Activated naive CD8-positive, alpha-beta T cell treated with anti-CD3 and anti-CD28 coated beads for 36 hours (primary cell): ENCODE measurements around the gene CFAP92. TPM values are rescaled to one million over a fixed set of nuclear protein-coding genes. Genes with fewer than 3 reads are reported as not detected.

Source experiments
- DNase-seq: peaks from one replicate; pipeline ENCODE4 v3.0.0; 2021
- H3K27ac Mint-ChIP-seq: one replicate; pipeline ENCODE4 v1.8.0; 2022; ENCODE audit warnings: mild to moderate bottlenecking, moderate library complexity, mixed read lengths
- H3K27me3 Mint-ChIP-seq: one replicate; pipeline ENCODE4 v1.8.0; 2022; ENCODE audit warnings: mild to moderate bottlenecking, mixed read lengths
- H3K36me3 Mint-ChIP-seq: one replicate; pipeline ENCODE4 v1.8.0; 2021; ENCODE audit warnings: mild to moderate bottlenecking, mixed read lengths
- H3K4me1 Mint-ChIP-seq: one replicate; pipeline ENCODE4 v1.8.0; 2021; ENCODE audit warnings: mixed read lengths
- H3K4me3 Mint-ChIP-seq: one replicate; pipeline ENCODE4 v1.8.0; 2022; ENCODE audit warnings: mild to moderate bottlenecking, moderate library complexity, mixed read lengths
- H3K9me3 Mint-ChIP-seq: one replicate; pipeline ENCODE4 v1.8.0; 2022; ENCODE audit warnings: mixed read lengths
- total RNA-seq, 2 experiments: library from RNA; stranded (reverse); gene quantifications; one replicate each; pipeline ENCODE4 v1.2.3, GENCODE V29; 2021

The CFAP92 gene, protein sequence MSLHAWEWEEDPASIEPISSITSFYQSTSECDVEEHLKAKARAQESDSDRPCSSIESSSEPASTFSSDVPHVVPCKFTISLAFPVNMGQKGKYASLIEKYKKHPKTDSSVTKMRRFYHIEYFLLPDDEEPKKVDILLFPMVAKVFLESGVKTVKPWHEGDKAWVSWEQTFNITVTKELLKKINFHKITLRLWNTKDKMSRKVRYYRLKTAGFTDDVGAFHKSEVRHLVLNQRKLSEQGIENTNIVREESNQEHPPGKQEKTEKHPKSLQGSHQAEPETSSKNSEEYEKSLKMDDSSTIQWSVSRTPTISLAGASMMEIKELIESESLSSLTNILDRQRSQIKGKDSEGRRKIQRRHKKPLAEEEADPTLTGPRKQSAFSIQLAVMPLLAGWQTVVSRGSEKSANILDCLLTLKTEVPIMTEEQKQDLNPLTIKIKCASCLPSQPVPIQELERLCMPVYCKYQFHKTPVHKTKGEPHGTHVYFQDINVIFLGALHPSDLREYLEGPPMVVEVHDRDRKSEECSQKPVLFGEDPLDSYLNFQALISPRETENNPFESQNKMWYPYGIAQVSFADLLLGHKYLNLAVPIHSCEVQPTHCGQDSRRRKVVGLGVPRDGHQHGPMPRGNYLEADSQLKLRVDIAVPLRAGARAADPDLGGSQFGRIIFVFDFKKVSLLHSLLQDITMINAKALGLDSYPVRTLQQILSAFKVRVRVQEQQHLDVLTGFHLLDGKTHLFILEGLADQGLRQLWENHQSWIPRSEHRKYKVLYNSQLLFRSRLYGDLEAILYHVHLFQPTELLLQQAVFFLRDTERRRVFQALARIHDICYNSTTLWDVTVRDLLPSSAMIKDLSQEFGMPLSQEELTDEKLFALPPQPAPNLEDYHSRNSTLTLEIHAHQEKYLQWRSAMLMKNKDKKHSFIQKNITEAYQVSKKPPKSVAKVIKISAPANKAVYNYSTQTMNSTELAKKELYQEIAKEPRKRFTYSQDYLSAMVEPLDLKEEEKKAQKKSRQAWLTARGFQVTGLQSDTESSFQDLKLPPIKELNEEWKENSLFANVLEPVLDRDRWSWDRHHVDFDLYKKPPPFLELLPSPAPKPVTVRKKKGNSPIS
- total RNA-seq: under 1 TPM; 0.40 to 0.56 TPM

- DNase-seq: peak; percentile 91
- H3K27me3 Mint-ChIP-seq: no peaks in the 10 kb centered on the region
- peak within 1 kb of the TSS; percentile 31 for H3K27ac Mint-ChIP-seq
- H3K4me1 Mint-ChIP-seq: peaks cover 36% of the 10 kb centered on the region
- no peaks in the 10 kb centered on the region for H3K9me3 Mint-ChIP-seq
- H3K4me3 Mint-ChIP-seq: peak within 1 kb of the TSS; percentile 68
- no peaks in the 10 kb centered on the region for H3K36me3 Mint-ChIP-seq
These were observed at the start of gene CFAP92 for GRCh38 chr3:128993461-128994172. Gene CFAP92 (minus strand): TSS chr3:128994076. CDS start chr3:128993304, 772 bp downstream.

- Mint-ChIP-seq H3K4me1 (peaks cover 8% of the 10 kb centered on the region), H3K36me3 (no peaks in the 10 kb centered on the region), H3K27ac (no peak overlapping the region), H3K27me3 (peaks cover 4% of the 10 kb centered on the region), H3K4me3 (no peak overlapping the region), H3K9me3 (no peaks in the 10 kb centered on the region)
- DNase-seq: no peak
These were observed 46.9 kb upstream of the CFAP92 start for GRCh38 chr3:129040579-129041300.

- peaks cover 13% of the 10 kb centered on the region for H3K4me1 Mint-ChIP-seq
- no peak overlapping the region for H3K27ac Mint-ChIP-seq
- no peaks in the 10 kb centered on the region for H3K9me3 Mint-ChIP-seq
- DNase-seq: no peak
- peaks cover 4% of the 10 kb centered on the region for H3K27me3 Mint-ChIP-seq
- no peaks in the 10 kb centered on the region for H3K36me3 Mint-ChIP-seq
- H3K4me3 Mint-ChIP-seq: no peak overlapping the region
These were observed 46.1 kb upstream of the CFAP92 start for GRCh38 chr3:129040039-129040336.

DNA sequence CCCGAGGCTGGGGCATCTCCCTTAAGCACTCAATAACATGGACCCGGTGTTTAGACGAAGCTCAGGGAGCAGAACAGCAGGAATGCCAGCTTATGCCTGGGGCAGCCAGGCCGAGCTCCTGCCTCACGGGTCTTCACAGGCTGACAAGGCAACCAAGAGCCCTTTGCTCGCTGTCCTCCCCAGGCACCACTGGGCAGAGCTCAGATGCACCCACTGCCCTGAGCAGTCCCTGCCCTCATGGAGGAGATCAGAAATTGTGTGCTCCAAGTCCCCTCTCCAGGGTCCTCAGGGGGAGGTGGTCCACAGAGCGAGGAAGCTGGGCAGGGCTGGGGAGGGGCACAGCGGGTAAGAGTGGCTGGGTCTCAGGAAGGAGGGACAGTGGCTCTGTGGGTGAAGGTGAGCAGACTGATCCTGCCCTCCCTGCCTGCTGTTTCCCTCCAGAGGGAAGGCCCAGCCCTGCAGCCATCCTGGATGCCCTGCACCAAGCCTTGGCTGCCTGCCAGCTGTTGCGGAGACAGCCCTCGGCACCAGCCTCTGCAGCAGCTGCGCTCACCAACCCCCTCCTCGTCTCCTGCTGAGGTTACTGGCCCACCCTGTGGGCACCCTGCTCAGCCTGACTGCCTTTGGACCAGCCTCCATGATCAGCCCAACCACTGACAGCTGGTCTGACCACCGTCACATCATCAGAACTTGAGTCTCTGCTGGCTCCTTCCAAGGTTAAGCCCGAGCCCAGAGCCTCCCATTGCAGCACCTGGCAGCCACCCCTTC is 45.6 kb upstream of the CFAP92 start:
- Mint-ChIP-seq H3K27ac (no peak overlapping the region), H3K9me3 (no peaks in the 10 kb centered on the region), H3K4me1 (peaks cover 16% of the 10 kb centered on the region), H3K36me3 (no peaks in the 10 kb centered on the region), H3K4me3 (no peak overlapping the region), H3K27me3 (peaks cover 4% of the 10 kb centered on the region)
- no peak for DNase-seq

DNA sequence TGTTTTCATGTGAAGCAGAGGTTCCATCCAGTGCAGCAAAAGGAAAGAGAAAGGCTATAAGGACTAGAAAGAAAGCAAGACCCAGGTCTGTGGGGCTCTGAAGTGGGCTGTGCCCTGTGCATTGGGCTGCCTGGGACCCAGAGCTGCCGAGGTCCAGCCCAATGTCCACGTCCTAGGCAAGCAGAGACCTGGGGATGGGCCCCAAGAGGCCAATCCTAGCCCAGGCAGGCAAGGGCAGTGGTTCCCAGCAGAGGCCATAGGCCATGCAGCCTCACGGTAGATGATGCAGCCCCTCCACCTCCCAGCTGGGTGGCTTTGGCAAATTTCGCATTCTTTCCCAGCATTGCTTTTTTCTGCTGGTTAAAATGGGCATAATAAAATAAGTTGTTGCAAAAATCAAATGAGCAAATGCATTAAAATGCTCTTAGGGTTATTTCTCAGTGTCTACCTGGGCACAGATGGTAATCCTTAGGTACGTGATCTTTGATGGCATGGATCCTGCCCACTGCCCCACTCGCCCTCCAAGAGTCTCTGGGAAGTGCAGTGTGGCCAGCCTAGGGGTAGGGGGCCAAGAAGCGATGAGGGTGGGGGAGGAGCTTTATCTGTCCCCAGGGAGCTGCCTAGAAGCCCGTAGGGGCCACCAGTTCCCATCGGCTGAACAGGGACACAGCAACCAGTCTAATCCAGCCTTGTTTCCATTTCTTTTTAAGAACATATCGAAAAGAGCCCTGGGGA is 44.4 kb upstream of the CFAP92 start:
- no peaks in the 10 kb centered on the region for H3K9me3 Mint-ChIP-seq
- no peak for DNase-seq
- no peak overlapping the region for H3K4me3 Mint-ChIP-seq
- H3K27ac Mint-ChIP-seq: no peak overlapping the region
- peaks cover 16% of the 10 kb centered on the region for H3K4me1 Mint-ChIP-seq
- peaks cover 1% of the 10 kb centered on the region for H3K27me3 Mint-ChIP-seq
- no peaks in the 10 kb centered on the region for H3K36me3 Mint-ChIP-seq

DNA sequence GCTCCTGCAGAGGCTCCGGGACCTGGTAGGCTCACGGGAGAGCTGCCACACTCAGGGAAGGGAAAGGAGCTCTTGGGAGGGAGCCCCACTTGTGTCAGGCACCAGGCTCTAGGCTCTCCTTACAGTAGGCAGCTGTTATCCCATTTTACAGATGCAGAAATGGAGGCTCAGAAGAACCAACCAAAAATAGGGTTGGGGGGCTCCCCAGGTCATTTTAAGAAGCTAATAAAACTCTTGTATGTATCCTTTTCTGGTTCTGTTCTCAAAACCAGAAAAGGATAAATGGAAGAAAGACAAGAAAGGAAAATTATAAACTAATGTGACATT is 43.2 kb upstream of the CFAP92 start:
- no peak for DNase-seq
- H3K9me3 Mint-ChIP-seq: no peaks in the 10 kb centered on the region
- H3K27ac Mint-ChIP-seq: no peak overlapping the region
- H3K4me3 Mint-ChIP-seq: no peak overlapping the region
- peaks cover 16% of the 10 kb centered on the region for H3K4me1 Mint-ChIP-seq
- no peaks in the 10 kb centered on the region for H3K27me3 Mint-ChIP-seq
- no peaks in the 10 kb centered on the region for H3K36me3 Mint-ChIP-seq

- H3K27me3 Mint-ChIP-seq: no peaks in the 10 kb centered on the region
- peaks cover 16% of the 10 kb centered on the region for H3K4me1 Mint-ChIP-seq
- no peak overlapping the region for H3K4me3 Mint-ChIP-seq
- no peaks in the 10 kb centered on the region for H3K36me3 Mint-ChIP-seq
- H3K9me3 Mint-ChIP-seq: no peaks in the 10 kb centered on the region
- DNase-seq: no peak
- H3K27ac Mint-ChIP-seq: no peak overlapping the region
These were observed 42.6 kb upstream of the CFAP92 start for GRCh38 chr3:129036222-129037092.

GRCh38 chr3:129035360-129036221 is 41.7 kb upstream of the CFAP92 start:
- Mint-ChIP-seq H3K4me3 (no peak overlapping the region), H3K4me1 (peaks cover 16% of the 10 kb centered on the region), H3K27me3 (no peaks in the 10 kb centered on the region), H3K36me3 (no peaks in the 10 kb centered on the region), H3K9me3 (no peaks in the 10 kb centered on the region), H3K27ac (no peak overlapping the region)
- no peak for DNase-seq

- Mint-ChIP-seq H3K4me1 (peaks cover 14% of the 10 kb centered on the region), H3K4me3 (no peak overlapping the region), H3K27ac (no peak overlapping the region), H3K9me3 (no peaks in the 10 kb centered on the region), H3K36me3 (no peaks in the 10 kb centered on the region), H3K27me3 (no peaks in the 10 kb centered on the region)
- DNase-seq: no peak
These were observed 40.8 kb upstream of the CFAP92 start for GRCh38 chr3:129034642-129035041.

DNA sequence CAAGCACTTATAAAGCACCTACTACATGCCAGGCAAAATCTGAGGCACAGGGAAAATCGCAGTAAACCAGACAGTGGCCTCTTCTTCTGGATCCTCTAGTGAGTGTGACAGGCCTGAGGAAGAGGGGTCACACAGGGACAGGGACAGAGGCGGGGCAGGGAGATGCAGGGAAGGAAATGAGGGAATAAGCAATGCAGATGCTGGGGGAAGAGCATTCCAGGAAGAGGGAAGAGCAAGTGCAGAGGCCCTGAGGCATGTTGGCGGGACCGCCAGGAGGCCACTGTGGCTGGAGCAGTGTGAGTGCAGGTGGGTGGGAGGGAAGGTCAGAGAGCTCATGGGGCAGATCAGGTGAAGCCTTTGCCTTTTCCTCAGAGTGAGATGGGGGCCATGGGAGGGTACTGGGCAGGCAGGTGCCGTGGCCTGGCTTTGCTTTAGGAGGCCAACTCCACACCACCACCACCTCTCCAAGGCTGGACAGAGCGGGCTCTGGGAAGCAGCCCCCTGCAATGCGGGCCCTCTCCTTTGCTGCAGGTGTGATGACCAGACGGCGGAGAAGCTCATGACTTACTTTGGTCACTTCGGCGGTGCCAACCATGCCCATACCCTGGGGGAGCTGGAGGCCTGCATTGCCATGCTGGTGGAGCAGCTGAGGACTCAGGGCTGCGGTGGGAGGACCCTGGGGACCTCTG is 39.9 kb upstream of the CFAP92 start:
- DNase-seq: no peak
- Mint-ChIP-seq H3K36me3 (no peaks in the 10 kb centered on the region), H3K27ac (no peak overlapping the region), H3K27me3 (no peaks in the 10 kb centered on the region), H3K4me3 (no peak overlapping the region), H3K4me1 (peaks cover 12% of the 10 kb centered on the region), H3K9me3 (no peaks in the 10 kb centered on the region)

GRCh38 chr3:129033151-129033550 is 39.3 kb upstream of the CFAP92 start:
- Mint-ChIP-seq H3K36me3 (no peaks in the 10 kb centered on the region), H3K9me3 (no peaks in the 10 kb centered on the region), H3K4me3 (no peak overlapping the region), H3K27me3 (no peaks in the 10 kb centered on the region), H3K4me1 (peaks cover 12% of the 10 kb centered on the region), H3K27ac (no peak overlapping the region)
- no peak for DNase-seq
